ENCODE data around the gene TRIM38. TPM values are rescaled to one million over a fixed set of nuclear protein-coding genes. Genes with fewer than 3 reads are reported as not detected.

Gene TRIM38
- total RNA-seq, 1 donor from 2014 or later = 2.3 TPM

DNA sequence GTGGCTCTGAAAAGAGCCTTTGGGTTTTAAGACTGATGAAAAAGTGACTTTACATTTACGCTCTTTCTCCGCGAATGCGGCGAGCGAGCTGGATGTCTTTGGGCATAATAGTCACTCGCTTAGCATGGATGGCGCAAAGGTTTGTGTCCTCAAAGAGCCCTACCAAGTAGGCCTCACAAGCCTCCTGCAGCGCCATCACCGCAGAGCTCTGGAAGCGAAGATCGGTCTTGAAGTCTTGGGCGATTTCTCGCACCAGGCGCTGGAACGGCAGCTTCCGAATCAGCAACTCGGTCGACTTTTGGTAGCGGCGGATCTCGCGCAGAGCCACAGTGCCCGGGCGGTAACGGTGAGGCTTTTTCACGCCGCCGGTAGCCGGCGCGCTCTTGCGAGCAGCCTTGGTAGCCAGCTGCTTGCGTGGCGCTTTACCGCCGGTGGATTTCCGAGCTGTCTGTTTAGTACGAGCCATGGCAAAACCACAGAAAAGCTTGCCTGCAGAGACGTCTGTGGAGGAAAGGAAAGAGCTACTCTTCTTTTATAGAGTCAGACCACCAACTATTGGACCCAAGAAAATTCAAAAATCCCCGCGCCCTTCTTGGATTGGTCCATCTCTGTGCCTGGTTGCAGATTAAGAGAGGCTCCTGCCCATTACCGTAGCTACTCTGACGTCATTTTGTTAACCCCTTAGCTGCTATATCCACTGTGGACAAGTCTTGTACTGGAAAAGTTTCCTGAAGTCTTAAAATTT, 69.2 kb downstream of the TRIM38 start:
- intact Hi-C loops (cut with DNase I) = loop anchor here (10.0 kb wide), 1 partner anchor 163 kb away; a partner anchor contains a TSS
- DNase-seq (peak; percentile 74), ATAC-seq (ENCODE audit: poor library complexity) (peak; percentile 87)

DNA sequence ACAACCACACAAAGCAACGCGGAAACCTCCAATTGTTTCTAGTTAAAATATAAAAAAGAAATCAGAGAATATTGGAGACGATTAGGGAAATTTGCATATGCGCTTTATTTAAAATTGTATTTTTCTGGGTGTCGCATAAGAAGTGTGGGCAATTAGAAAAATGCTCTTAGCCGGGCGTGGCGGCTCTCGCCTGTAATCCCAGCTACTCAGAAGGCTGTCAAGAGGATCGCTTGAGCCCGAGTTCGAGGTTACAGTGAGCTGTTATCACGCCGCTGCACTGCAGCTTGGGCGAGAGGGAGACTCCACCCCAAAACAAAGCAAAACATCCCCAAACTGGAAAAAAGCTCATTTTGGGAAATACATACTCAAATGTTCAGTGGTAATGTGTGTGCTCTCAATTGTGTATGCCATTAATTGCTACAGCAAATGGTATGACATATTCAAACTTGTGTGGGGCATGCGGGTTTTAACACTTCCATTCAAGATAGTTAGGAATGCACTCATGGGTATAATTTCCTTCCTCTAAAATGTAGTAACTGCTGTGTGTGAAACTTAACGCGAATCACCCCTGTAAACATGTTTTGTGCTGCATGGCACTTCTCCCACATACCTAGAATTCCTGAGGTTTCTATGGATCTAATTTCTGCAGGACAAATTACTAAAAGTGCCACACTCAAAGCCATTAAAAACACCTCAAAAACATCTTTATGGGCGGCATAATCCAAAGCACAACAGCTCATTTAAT, 69.9 kb downstream of the TRIM38 start:
- peak; percentile 24 for ATAC-seq (ENCODE audit: poor library complexity)
- intact Hi-C loops (cut with DNase I) = loop anchor here (10.0 kb wide), 1 partner anchor 162 kb away; a partner anchor contains a TSS
- DNase-seq = no peak

- peak; percentile 88 for ATAC-seq (ENCODE audit: poor library complexity)
- DNase-seq = peak; percentile 72
- intact Hi-C loops (cut with DNase I) = loop anchor here (10.0 kb wide), 1 partner anchor 161 kb away; a partner anchor contains a TSS
These were observed 70.7 kb downstream of the TRIM38 start for GRCh38 chr6:26033085-26033940.

DNA sequence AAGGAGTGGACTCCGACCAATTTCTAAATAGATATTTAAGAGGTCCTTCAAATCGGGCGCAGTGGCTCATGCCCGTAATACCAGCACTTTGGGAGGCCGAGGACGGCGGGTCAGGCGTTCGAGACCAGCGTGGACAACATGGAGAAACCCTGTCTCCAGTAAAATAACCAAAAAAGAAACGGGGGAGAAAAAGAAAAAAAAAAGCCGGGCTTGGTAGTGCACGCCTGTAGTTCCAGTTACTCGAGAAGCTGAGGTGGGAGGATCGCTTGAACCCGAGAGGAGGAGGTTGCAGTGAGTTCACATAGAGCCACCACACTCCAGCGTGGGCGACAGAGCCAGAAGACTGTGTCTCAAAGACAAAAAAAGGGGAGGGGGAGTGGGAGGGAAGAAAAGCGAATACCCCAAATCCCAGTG, 71.3 kb downstream of the TRIM38 start:
- peak; percentile 14 for ATAC-seq (ENCODE audit: poor library complexity)
- intact Hi-C loops (cut with DNase I) = loop anchor here (10.0 kb wide), 1 partner anchor 161 kb away; a partner anchor contains a TSS
- DNase-seq = peak; percentile 66

- intact Hi-C loops (cut with DNase I) = loop anchor here (10.0 kb wide), 1 partner anchor 160 kb away; a partner anchor contains a TSS
- ATAC-seq (ENCODE audit: poor library complexity) = no peak
- no peak for DNase-seq
These were observed 72.3 kb downstream of the TRIM38 start for GRCh38 chr6:26034905-26035304.

Other genes with a start within 250 kb of the TRIM38 start
- not detected for gene SLC17A4, start 208.1 kb upstream of the TRIM38 start, total RNA-seq
- gene SLC17A1, start 130.8 kb upstream of the TRIM38 start, total RNA-seq = not detected
- gene SLC17A3, start 88.6 kb upstream of the TRIM38 start, total RNA-seq = not detected
- gene SLC17A2, start 32.1 kb upstream of the TRIM38 start, total RNA-seq = not detected
- 5.2 TPM for gene HFE, start 124.6 kb downstream of the TRIM38 start, total RNA-seq